Measurements from ENCODE around the gene PHF21B.

DNA sequence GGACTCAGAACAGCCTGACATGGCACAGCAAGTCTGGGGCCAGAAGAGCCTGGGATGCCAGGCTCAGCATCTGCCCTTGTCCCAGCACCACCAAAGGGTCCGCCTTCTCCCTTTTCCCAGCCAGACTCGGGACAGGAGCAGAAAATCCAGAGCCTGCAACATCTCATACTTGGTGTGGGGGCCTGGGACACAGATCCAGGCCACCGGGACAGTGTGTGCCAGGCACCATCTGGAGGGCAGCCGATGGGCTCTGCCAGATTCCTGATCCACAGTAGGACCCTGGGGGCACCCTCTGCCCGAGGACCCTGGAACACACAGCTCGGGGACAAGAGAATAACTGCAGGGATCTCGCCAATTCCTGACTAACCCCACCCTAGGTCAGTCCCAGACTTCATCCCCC lies 67.7 kb downstream of the PHF21B start:
- TF ChIP-seq, protein P1, sequence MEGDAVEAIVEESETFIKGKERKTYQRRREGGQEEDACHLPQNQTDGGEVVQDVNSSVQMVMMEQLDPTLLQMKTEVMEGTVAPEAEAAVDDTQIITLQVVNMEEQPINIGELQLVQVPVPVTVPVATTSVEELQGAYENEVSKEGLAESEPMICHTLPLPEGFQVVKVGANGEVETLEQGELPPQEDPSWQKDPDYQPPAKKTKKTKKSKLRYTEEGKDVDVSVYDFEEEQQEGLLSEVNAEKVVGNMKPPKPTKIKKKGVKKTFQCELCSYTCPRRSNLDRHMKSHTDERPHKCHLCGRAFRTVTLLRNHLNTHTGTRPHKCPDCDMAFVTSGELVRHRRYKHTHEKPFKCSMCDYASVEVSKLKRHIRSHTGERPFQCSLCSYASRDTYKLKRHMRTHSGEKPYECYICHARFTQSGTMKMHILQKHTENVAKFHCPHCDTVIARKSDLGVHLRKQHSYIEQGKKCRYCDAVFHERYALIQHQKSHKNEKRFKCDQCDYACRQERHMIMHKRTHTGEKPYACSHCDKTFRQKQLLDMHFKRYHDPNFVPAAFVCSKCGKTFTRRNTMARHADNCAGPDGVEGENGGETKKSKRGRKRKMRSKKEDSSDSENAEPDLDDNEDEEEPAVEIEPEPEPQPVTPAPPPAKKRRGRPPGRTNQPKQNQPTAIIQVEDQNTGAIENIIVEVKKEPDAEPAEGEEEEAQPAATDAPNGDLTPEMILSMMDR (IDR thresholded peaks at IDR 0.05) = no peak
- no peak for TF ChIP-seq ZFX (IDR thresholded peaks at IDR 0.05; ENCODE audit: borderline replicate concordance)
